CD1c-positive myeloid dendritic cell (primary cell): ENCODE measurements around the gene C16orf96.

Source experiments
- DNase-seq: peaks from one replicate; pipeline ENCODE4 v3.0.0-alpha.2; 2016; ENCODE audit errors: extremely low spot score

Gene C16orf96

DNA sequence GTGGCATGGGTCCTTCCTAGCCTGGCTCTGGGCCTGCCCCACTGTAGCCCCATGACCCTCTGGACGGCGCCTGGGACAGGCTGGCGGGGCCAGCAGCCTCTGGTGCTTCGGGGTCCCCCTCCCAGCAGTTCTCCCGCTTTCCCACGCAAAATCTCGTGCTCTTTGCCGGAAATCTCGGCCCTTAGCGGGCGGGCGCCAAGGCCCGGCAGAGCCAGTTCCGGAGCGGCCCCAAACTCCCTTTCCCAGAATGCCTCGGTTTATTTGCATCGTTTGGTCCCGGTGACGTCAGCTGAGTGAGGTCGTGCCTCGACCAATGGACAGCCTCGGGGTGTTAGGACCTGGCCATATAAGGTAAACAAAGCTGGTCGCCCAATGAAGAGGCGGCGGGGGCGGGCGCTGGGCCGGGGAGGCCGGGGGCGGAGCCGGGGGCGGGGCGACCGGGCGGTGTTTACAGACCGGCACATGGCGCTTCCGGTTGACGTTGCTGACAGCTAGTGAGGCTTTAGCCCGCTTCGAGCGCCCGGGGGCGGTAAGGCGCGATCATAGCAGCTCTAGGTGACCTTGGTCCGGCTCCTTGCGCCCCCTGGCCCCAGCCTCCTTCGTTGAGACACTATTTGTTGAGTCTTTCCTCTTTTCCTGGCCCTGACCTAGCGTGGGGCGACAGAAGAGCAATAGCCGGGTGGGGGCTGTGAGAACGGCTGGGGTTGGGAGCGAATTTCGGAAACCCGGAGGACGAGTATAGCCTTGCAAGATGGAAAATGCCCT is 60.1 kb downstream of the C16orf96 start:
- peak; percentile 100 for DNase-seq

DNA sequence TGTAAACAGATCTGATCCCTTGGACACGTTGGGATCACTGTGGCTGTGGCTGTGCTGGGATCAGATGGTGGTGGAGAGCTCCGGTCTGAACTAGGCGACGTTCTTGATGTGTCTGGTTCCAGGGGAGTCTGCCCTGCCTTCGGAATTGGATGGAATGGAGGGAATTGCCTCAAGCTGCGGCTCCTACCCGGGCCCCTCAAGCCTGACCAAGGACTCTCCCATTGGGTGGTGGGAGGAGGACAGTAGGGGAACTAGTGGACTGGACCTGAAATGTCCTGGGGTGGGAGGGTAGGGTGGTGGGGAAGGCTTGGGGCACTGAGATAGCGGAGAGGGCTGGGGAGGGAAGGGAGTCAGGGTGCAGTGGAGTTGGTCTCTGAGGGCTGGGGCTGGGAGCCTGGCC is 61.7 kb downstream of the C16orf96 start:
- no peak for DNase-seq

DNA sequence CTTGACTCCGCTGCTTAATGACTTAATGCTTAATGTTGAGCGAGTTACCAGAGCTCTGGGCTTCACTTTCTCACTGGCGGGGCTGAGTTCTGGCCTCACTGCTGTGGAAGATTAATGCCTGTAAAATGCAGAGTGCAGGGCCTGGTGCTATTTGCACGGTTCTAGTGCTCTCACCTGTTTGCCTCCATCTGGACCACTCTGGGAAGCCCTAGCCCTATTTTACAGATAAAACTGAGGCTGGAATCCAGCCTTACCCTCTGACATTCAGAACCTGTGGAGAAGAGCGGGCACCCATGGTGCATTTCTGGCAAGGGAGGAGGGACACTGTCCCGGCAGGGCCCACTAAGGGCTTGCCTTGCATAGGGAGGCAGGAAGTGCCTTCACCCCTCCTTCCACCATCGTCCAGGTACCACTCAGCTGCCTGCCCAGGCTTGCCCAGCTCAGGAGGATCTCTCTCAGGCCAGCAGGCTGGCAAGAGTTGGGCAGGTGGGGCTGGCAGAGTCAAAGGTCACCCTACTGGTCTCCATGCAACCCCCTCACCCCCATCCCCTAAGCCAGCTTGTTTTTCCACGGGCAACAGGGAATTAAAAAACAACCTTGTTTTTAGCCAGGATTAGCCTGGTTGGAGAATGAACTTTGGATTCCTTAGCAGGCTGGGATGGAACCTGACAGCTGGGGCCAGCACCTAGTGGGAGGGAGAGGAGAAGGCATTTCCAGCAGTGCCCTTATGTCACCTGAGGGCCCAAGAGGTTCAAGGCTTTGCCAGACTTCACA is 62.7 kb downstream of the C16orf96 start:
- DNase-seq: no peak

DNA sequence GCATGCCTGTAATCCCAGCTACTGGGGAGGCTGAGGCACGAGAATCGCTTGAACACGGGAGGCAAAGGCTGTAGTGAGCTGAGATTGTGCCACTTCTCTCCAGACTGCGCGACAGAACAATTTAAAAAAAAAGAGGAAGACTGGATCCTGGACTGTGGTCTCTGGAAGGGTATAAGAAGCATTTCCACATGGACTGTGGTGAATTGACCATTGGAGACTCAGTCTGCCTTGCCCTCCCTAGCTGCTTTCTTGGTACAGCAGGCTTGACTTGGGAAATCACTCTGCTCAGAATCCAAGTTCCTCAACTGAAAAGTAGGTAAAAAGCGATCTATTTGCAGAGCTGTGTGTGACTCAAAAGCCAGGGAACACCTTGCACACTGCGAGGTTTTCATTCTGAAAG is 67.5 kb downstream of the C16orf96 start:
- DNase-seq: peak; percentile 82

DNA sequence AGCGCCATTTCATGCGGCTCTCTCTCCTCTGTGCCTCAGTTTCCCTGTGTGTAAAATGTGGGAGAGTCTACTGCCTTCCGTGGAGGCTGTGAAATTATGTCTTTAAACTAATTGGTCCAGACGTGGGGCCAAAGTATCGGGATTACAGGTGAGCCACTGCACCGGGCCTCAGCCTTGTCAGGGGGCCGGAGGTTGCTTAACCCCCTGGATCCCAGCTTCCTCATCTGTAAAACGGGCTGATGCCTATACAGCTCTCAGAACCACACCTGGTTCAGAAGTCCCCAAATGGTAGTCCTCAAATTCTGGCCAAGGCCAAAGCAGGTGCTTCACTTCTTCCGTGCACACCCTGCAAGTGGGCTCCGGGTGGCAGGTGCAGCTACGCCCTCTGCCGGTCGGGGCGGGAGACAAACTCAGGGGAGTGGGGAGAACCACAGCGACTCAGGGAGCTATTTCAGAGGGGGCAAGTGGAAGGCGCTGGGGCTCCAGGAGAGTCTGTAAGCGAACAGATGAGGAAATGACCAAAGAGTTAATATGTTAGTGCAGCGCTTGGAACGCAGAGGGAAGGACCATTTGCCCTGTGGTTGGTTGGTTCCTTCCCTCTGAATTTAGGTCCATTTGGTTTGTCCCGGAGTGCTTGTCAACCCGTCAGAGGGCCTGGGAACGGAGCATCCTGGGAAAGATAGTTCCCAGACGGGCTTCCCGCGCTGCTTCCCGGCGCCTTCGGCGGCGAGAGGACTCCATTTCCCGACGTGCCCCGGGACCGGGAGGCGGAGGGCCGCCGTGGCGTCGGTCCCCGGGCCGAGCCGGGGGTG is 68.1 kb downstream of the C16orf96 start, which contains the start of gene MGRN1:
MGRN1 (plus strand) TSS at position 812 of the 812 bp plus-strand sequence. CDS start 135 bp downstream, outside the sequence.
- peak; percentile 98 for DNase-seq

DNA sequence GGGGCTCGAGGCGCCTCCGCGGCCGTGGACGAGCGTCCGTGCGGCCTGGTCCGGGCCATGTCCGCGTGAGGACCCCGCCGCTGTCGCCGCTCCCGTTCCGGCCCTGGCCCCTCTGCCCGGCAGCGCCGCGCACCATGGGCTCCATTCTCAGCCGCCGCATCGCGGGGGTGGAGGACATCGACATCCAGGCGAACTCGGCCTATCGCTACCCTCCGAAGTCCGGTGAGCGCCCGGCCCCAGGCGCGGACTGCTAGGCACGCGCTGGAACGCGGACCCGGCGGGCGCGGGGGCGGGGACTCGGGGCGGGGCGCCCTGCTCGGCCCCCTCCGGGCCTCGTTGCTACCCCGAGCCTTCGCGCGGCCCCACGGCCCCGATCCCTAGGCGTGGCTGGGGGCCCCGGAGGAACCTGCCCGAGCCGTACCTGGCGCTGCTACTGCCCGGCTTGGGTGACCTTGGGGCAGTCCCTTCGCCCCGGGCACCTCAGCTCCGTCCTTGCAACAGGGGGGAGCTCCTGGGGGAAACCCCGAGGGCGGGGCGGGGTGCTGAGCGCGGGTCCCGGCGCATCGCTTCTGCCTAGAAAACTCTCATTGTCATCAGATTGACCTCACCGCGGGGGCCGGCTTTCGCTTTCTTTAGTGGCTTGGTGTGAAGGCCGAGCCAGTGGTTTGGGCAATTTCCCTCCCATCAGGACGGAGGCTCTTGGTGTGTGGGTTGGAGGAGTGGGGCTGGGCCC is 68.9 kb downstream of the C16orf96 start:
- peak; percentile 87 for DNase-seq

DNA sequence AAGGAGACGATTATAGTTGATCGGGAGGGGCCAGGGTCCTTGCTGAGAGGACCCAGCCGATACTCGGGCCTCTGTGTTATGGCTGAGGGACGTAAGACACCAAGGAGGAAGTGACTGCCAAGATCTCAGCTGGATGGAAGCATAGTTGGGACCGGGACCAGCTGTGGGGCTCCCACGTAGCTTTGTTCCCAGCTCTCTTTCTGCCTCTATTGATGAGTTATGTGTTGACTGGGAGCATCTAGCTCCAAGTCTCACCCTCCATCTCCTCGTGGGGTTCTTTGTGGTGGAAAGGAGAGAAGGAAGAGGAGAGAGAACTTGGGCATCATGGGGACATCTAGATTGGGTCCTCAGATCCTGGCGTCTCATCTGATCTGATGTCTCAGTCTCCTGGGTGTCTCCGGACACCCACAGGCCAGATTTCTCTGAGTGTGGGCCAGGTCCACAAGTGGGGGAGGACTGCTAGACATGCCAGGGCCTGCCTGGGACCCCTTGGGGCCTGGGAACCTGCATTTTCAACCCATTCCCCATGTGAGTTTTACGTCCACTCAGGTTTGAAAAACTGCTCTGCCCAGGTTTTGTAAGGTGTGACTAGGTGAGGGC is 69.5 kb downstream of the C16orf96 start:
- no peak for DNase-seq

DNA sequence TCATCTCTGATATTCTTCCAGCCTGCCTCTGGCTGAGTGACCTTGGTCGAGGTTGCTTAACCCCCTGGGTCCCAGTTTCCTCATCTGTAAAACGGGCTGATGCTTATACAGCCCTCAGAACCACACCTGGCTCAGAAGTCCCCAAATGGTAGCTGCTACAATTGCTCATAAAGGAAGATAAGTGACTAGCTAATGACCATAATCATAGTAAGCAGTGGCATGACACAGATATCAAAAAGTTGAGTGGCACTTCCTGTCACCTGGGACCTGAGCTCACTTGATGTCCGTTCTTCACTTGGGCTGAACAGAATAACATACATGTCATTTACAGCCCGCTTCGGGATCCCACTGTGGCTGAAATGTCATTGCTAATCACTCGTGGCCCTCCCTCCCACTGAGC is 70.3 kb downstream of the C16orf96 start:
- no peak for DNase-seq

DNA sequence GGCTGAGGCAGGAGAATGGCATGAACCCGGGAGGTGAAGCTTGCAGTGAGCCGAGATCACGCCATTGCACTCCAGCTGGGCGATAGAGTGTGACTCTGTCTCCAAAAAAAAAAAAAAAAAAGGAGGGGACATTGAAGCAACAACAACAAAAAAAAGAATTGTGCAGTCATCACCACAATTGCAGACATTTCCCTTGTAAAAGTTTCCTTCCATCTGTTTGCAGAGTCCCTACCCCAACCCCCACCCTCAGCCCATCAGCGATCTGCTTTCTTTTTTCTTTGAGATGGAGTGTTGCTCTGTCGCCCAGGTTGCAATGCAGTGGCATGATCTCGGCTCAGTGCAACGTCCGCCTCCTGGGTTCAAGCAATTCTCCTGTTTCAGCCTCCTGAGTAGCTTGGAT is 72.1 kb downstream of the C16orf96 start:
- DNase-seq: no peak

DNA sequence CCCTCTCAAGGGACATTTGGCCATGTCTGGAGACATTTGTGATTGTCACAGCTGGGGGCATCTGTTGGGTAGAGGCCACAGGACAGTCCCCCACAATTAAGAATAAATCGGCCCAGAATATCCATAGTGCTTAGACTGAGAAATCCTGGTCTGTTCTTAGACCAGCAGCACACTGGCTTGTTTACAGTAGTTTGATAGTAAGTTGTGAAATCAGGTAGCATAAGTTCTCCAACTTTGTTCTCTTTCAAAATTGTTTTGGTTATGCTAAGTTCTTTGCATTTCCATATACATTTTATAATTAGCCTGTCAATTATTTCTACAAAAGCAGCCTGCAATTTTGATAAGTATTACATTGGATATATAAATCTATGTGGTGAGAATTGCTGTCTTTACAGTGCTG is 75.3 kb downstream of the C16orf96 start:
- no peak for DNase-seq

DNA sequence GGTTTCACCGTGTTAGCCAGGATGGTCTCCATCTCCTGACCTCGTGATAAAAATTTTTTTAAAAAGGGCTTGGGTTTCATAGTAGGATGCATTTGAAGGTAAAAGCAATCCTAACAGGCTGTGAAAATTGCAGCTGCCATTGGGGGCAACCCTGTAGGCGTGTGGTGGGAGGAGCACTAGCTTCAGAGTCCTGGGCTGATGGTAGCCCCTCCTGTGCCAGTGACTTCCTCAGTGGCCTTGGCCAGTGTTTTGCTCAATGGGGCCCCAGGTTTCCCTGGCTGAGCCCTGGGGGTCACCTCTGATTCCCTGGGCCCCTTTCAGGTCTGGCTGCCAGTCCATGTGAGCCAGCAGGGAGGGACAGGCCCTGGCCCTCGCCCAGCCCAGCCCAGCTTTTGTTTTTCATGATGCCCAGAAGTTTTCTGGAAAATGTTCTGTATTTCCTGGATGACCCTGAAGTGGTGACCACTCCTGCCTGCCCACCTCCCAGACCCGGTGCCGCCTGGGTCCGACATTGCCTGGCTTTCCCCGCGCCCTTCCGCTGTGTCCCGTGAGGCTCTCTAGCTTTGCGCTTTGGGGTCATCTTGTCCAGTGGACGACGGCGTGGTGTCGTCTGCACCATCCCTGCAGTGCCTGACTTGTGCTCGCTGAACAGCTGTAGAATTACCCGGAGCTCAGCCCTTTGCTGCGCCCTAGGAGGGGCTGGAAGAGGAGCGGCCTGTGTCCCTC is 77.9 kb downstream of the C16orf96 start:
- no peak for DNase-seq

DNA sequence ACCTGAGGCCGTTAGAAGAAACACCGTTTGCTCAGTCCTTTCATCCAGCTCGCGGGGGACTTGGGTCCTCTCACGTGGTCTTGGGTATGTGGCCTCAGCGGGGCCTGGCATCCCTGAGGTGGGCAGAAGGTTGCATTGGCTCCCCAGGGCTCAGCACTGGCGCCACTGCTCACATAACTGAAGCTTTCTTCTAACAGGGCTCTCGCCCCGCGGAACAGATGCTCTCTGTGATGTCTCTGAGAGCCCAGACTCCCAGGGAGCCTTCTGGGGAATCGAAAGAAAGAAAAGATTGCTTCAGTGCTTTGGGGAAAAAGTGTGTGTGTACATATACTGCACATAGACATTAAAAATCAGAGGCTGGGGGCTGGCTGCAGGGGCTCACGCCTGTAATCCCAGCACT is 78.6 kb downstream of the C16orf96 start:
- no peak for DNase-seq

DNA sequence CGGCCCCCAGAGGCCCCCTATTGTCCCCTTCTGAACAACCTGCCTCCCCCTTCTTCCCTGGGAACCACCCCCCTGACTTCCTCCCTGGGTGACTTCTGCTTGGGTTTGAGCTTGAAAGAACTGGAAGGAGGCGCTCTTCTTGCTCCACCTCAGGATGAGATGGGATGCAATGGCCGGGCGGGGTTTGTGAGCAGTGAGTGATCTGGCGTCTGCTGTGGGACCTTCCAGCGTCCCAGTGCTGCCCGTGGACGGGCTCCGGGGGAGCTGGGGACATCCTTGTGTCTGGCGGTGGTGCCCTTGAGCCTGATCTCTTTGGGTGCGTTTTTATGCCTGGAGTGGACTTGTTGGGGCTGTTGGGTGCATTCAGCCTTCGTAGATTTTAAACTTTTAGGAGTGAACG is 80.1 kb downstream of the C16orf96 start:
- no peak for DNase-seq

DNA sequence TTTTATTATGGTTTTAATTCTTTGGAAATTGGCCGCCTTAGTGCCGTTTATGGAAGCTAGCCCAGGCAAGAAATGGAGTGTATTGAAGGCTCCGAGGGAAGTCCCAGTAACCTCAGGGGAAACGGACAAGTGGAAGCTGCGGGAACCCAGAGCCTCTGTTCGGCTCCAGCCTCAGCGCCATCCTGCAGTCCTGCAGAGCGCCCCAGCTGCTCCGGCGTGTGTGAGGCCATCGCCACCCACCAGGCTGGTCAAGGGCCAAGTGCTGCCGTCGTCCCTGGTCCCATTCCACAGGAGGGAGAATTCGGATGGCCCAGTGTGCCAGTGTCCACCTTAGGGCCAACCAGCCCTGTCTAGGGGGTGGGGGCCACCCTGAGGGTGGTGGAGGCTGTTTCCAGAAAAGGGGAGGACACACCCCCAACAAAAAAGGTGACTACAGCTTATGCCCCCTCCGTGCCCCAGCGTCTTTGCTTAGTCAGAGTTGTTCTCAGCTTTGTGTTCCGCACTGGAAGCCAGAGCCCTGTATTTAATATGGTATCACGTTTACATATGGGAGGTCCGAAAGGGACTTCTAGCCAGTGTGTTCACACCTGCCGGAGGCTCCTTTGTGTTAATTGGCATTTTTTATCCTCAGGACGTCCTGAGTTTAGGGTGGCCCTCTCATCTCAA is 81.5 kb downstream of the C16orf96 start:
- no peak for DNase-seq

DNA sequence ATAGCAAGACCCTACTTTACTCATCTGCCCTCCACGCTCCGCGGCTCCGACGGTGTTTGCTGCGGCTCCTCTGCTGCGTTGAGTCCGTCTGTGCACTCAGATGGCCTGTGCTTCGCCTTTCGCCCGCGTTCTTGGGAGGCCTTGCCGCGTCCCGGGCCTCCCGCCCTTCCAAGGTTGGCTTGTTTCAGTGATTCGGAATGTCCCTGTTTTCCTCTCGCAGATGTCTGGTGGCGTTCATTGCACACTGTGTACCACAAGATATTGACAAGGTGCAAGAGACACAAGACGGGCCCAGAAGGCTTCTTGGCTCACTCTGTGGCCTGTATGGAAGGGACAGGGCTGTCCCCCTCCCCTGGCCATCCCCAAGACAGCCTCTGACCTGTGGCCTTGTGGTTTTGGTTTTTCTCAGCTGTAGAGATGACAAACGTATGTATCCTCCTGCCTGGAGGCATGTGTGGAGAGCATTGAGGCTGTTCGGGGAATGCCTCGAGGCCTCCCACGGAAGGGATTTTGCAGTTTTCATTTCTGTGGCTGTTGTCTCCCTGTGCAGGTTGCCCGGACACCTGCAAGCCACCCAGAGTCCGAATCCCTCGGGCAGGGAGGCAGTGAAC is 83.9 kb downstream of the C16orf96 start:
- DNase-seq: no peak

DNA sequence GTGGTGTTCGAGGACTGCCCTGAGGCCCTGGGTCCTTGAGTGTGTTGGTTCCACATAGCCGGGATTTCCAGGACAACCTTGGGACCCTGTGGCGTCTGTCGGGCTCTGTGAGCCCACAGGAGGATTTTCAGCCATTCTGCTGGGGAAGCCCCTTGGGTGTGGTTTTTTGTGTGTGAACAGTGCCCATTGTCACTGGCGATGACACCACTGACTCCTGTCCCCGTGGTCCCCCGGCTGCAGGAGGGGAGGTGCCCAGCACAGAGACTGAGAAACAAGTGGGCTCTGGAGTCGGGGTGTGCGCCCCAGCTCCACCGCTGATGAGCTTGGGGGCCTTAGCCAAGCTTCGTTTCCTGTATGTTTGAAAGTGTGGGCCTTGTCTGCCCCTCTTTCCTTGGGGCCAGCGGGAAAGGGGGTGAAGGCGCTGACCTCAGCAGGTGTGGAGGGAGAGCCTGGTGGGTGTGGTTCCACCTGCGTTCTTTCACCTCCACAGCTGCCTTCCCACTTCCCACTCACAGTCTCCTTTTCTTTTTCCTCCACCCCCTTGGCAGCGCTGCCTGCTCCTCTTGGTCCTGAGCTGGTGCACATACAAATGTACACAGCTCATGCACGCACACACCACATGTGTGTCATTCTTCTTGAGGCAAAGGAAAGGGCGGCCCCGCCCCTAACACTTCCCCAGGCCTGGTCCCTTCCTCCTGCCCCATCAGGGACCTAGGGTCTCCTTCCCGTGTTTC is 84.6 kb downstream of the C16orf96 start:
- no peak for DNase-seq

DNA sequence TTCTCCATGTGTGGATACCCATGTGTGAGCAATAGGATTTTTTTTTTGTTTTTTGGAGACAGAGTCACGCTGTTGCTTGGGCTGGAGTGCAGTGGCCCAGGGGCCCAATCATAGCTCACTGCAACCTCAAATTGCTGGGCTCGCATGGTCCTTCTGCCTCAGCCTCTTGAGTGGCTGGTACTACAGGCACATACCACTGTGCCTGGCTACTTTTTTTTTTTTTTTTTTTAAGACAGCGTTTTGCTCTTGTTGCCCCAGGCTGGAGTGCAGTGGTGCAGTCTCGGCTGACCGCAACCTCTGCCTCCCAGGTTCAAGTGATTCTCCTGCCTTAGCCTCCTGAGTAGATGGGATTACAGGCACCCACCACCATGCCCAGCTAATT is 85.2 kb downstream of the C16orf96 start:
- DNase-seq: no peak

DNA sequence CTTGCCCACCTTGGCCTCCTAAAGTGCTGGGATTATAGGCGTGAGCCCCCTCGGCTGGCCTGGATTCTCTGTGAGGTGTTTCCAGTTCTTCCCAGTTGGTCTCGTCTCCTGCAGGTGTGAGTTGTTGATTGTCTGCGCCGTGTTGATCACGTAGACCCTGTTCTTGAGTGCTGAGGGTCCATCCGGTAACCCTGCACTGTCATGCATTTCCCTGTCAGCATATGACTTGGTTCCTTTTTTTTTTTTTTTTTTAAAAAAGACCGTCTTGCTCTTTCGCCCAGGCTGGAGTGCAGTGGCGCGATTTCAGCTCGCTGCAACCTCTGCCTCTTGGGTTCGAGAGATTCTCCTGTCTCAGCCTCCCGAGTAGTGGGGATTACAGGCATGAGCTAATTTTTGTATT is 85.8 kb downstream of the C16orf96 start:
- DNase-seq: peak; percentile 29
